Measurements from ENCODE around the gene SCN3A.

GRCh38 chr2:165054652-165055051 lies 149.2 kb downstream of the SCN3A start:
- TF ChIP-seq POLR2AphosphoS5 (IDR thresholded peaks at IDR 0.05) (no peak), CTCF (IDR thresholded peaks at IDR 0.05 in 8 of 11, conservative IDR thresholded peaks at IDR 0.05 in 3 of 11) (no peak), POLR2A (IDR thresholded peaks at IDR 0.05) (no peak)

All from spleen (tissue), 7 donors.